Suprapubic skin (tissue), 4 donors: ENCODE data around the gene SMOC2.

Experiments
- CTCF ChIP-seq, 2 donors: fragments of 200-600 bp in 1 of 2; fragments of 450-650 bp in 1 of 2; sonication (generic) in 1 of 2; IDR thresholded peaks; one replicate each; pipeline ENCODE4 v1.5.1; 2016 to 2019; ENCODE audit warnings: antibody characterized with exemption in 2 of 2, mild to moderate bottlenecking in 1 of 2, moderate library complexity in 1 of 2
- EP300 ChIP-seq: sonication (generic); formaldehyde crosslinking; IDR thresholded peaks from one replicate; pipeline ENCODE4 v1.6.1; 2017; ENCODE audit warnings: antibody characterized with exemption
- POLR2A ChIP-seq, 2 donors: fragments of 450-650 bp; IDR thresholded peaks; one replicate each; pipeline ENCODE4 v1.6.1; 2017; ENCODE audit warnings: antibody characterized with exemption in 2 of 2, mild to moderate bottlenecking in 2 of 2, moderate library complexity in 2 of 2
- POLR2AphosphoS5 ChIP-seq, 3 donors: sonication (generic); formaldehyde crosslinking; IDR thresholded peaks; one replicate each; pipeline ENCODE4 v1.6.1; 2017; ENCODE audit warnings: antibody characterized with exemption in 3 of 3

GRCh38 chr6:168601546-168601945 is 160.6 kb downstream of the SMOC2 start:
- no peak for TF ChIP-seq CTCF (IDR thresholded peaks at IDR 0.05)
- TF ChIP-seq POLR2A (IDR thresholded peaks at IDR 0.05): no peak
- TF ChIP-seq POLR2AphosphoS5 (IDR thresholded peaks at IDR 0.05): no peak
- TF ChIP-seq EP300: no peak
